ENCODE data around the gene ABCB8. TPM values are rescaled to one million over a fixed set of nuclear protein-coding genes. Genes with fewer than 3 reads are reported as not detected.
A peak's percentile ranks its signal among the peaks of the same experiment; 100 is the strongest.

The ABCB8 gene
- total RNA-seq, result 38.1 and 39.7 TPM in 2 replicates
- long read RNA-seq, full-length matches to known transcripts, result 2 of 4 reads
- long read RNA-seq, partial matches to known transcripts, result 2 of 4 reads
- long read RNA-seq, other reads (novel, unspliced or antisense), result 0 of 4 reads

DNA sequence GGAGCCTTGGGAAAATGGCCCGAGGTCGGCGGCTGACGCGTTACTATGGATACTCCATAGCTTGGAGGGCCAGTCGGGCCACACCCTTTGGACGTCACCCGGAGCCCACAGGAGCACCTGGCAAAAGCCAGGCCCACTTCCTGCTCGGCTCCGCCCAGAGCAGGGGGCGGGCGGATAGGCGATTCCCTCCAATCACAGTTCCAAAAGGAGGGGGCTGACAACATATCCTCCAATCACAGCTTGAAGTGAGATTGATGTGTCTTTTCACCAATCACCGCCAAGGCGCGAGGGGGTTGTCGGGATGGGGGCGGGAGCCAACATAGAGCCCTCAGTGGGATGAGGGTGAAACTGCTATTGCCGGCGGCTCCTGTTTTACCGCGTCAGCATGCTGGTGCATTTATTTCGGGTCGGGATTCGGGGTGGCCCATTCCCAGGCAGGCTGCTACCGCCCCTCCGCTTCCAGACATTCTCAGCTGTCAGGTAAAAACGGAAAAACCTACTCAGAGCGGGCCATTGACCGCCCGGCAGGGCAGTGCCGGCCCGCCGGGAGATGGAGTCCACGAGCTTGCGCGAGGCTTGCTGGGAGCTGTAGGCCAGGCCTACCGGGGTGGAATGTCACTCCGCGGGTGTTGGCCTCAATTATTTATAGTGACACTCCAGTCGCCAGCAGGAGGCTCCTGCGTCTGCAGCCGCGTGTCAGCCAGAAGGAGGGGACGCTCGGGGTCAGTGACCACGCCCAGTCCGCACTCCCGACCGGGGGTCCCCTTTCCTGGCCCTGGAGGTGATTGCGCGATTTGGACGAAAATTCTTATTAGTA, at the start of gene ABCB8:
Gene ABCB8, plus strand, starts transcription at position 320 of the 817 bp plus-strand sequence. Its CDS starts 66 bp downstream, at position 386.
- no peaks in the 10 kb centered on the region for H3K27me3 Mint-ChIP-seq (ENCODE audit: unreplicated experiment)
- H3K4me1 Mint-ChIP-seq (ENCODE audit: unreplicated experiment), result peaks cover 20% of the 10 kb centered on the region

GRCh38 chr7:150979713-150980390, 48.4 kb upstream of the ABCB8 start:
- H3K27me3 Mint-ChIP-seq (ENCODE audit: unreplicated experiment), result peaks cover 44% of the 10 kb centered on the region
- no peak overlapping the region for H3K4me3 Mint-ChIP-seq (ENCODE audit: unreplicated experiment)

More for the DNA sequence above, at the start of gene ABCB8:
- Mint-ChIP-seq H3K9me3 (ENCODE audit: unreplicated experiment) (no peaks in the 10 kb centered on the region), H3K27ac (ENCODE audit: unreplicated experiment) (peak within 1 kb of the TSS; percentile 99), H3K36me3 (ENCODE audit: unreplicated experiment) (no peaks in the 10 kb centered on the region), H3K4me3 (ENCODE audit: unreplicated experiment) (peak within 1 kb of the TSS; percentile 88)
- peak; percentile 50 for TF ChIP-seq CTCF (IDR thresholded peaks at IDR 0.05)
- DNase-seq (ENCODE audit: extremely low spot score, unreplicated experiment), result peak; percentile 99

GRCh38 chr7:150980663-150981062, 47.6 kb upstream of the ABCB8 start:
- no peak for TF ChIP-seq CTCF (IDR thresholded peaks at IDR 0.05)
- no peak for DNase-seq (ENCODE audit: extremely low spot score, unreplicated experiment)
- Mint-ChIP-seq H3K27me3 (ENCODE audit: unreplicated experiment) (peaks cover 39% of the 10 kb centered on the region), H3K27ac (ENCODE audit: unreplicated experiment) (no peak overlapping the region), H3K36me3 (ENCODE audit: unreplicated experiment) (no peaks in the 10 kb centered on the region), H3K4me3 (ENCODE audit: unreplicated experiment) (no peak overlapping the region), H3K4me1 (ENCODE audit: unreplicated experiment) (peaks cover 9% of the 10 kb centered on the region), H3K9me3 (ENCODE audit: unreplicated experiment) (no peaks in the 10 kb centered on the region)

More at GRCh38 chr7:150979713-150980390, 48.4 kb upstream of the ABCB8 start:
- no peak overlapping the region for H3K27ac Mint-ChIP-seq (ENCODE audit: unreplicated experiment)
- no peak for DNase-seq (ENCODE audit: extremely low spot score, unreplicated experiment)
- no peaks in the 10 kb centered on the region for H3K9me3 Mint-ChIP-seq (ENCODE audit: unreplicated experiment)
- no peak for TF ChIP-seq CTCF (IDR thresholded peaks at IDR 0.05)
- H3K4me1 Mint-ChIP-seq (ENCODE audit: unreplicated experiment), result peaks cover 14% of the 10 kb centered on the region
- no peaks in the 10 kb centered on the region for H3K36me3 Mint-ChIP-seq (ENCODE audit: unreplicated experiment)

DNA sequence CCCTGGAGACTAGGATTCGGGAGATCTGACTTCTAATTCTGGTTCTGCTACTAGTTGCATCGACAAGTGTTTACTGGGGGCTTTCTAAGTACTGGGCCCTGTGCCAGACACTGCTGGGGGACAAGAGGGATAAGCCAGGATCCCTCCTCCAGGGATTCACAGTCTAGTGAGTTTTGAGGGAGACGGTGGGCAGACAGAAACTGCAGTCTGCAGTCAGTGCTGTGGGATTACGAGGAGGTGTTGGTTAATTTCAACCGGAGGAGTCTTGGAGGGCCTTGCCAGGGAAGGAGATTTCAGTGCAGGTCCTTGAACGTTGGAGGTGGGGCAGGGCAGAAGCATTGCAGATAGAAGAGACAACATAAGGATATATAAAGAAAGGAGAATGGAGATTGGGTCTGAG, 46.6 kb upstream of the ABCB8 start:
- H3K4me1 Mint-ChIP-seq (ENCODE audit: unreplicated experiment), result peaks cover 11% of the 10 kb centered on the region
- no peak for DNase-seq (ENCODE audit: extremely low spot score, unreplicated experiment)
- no peaks in the 10 kb centered on the region for H3K9me3 Mint-ChIP-seq (ENCODE audit: unreplicated experiment)
- H3K27me3 Mint-ChIP-seq (ENCODE audit: unreplicated experiment), result peaks cover 41% of the 10 kb centered on the region
- no peak overlapping the region for H3K4me3 Mint-ChIP-seq (ENCODE audit: unreplicated experiment)
- H3K27ac Mint-ChIP-seq (ENCODE audit: unreplicated experiment), result no peak overlapping the region
- no peak for TF ChIP-seq CTCF (IDR thresholded peaks at IDR 0.05)
- no peaks in the 10 kb centered on the region for H3K36me3 Mint-ChIP-seq (ENCODE audit: unreplicated experiment)

- DNase-seq (ENCODE audit: extremely low spot score, unreplicated experiment), result no peak
- no peak for TF ChIP-seq CTCF (IDR thresholded peaks at IDR 0.05)
- Mint-ChIP-seq H3K36me3 (ENCODE audit: unreplicated experiment) (no peaks in the 10 kb centered on the region), H3K27me3 (ENCODE audit: unreplicated experiment) (peaks cover 34% of the 10 kb centered on the region), H3K9me3 (ENCODE audit: unreplicated experiment) (no peaks in the 10 kb centered on the region), H3K4me3 (ENCODE audit: unreplicated experiment) (no peak overlapping the region), H3K27ac (ENCODE audit: unreplicated experiment) (no peak overlapping the region), H3K4me1 (ENCODE audit: unreplicated experiment) (peaks cover 6% of the 10 kb centered on the region)
Observed at GRCh38 chr7:150982351-150982750, 45.9 kb upstream of the ABCB8 start.

All from osteocyte (in vitro differentiated cells).